ENCODE measurements around the gene SMIM10L2A.
"Not testable (repeated sequence)": the region's sequence is repeated elsewhere in the genome, so short reads cannot be mapped to it uniquely, and the experiment has no call there.

The SMIM10L2A gene

GRCh38 chrX:135454816-135455215, 33.1 kb downstream of the SMIM10L2A start:
- DNase-seq (ENCODE audit: low spot score), result no peak

DNA sequence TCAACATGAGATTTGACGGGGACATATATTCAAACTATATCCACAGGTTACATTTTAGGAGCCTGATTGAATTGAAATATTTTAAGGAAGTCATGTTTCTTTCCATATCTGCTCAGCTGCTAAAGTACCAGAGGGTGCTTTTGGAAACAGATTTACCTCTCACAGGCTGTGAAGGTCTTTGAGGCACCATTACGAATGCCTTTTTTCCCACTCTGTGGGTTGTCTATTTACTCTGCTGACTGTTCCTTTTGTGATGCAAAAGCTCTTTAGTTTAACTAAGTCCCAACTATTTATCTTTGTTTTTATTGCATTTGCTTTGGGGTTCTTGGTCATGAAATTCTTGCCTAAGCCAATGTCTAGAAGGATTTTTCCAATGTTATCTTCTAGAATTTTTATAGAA, 40.0 kb downstream of the SMIM10L2A start:
- not testable (repeated sequence) for DNase-seq (ENCODE audit: low spot score)

- DNase-seq (ENCODE audit: low spot score), result no peak
These were observed 42.2 kb downstream of the SMIM10L2A start for GRCh38 chrX:135463937-135464336.

- DNase-seq (ENCODE audit: low spot score), result no peak
These were observed 54.6 kb downstream of the SMIM10L2A start for GRCh38 chrX:135476378-135476777.

- DNase-seq (ENCODE audit: low spot score), result peak; percentile 77
These were observed 55.8 kb downstream of the SMIM10L2A start for GRCh38 chrX:135477576-135477975.
